PC-3 (cell line): Measurements from ENCODE around the gene CD7. TPM values are rescaled to one million over a fixed set of nuclear protein-coding genes. Genes with fewer than 3 reads are reported as not detected.

Experiments used
- ATAC-seq: fragments of 200-7000 bp; cut with Tn5 transposase; 2 replicates; pipeline ENCODE4 v1.9.1; 2020; ENCODE audit warnings: mild to moderate bottlenecking, moderate library complexity
- BruUV-seq: library from RNA; stranded (reverse); fragments of 400-500 nt; replicated peaks from 2 replicates; lab custom pipeline; 2021; lab: Mats Ljungman, UMichigan
- CTCF ChIA-PET: fragments of 300-600 bp; sonication (Branson Sonifier 250); formaldehyde crosslinking; loops from one replicate; lab custom pipeline; 2022; ENCODE audit warnings: antibody characterized with exemption; lab: Charles Lee
- POLR2A ChIA-PET: fragments of 300-600 bp; sonication (Branson Sonifier 250); formaldehyde crosslinking; loops from one replicate; lab custom pipeline; 2022; ENCODE audit warnings: antibody characterized with exemption; ENCODE audit not compliant: unreplicated experiment; lab: Charles Lee
- DNase-seq: peaks from one replicate; pipeline ENCODE4 v3.0.0-alpha.2; 2015
- H2AFZ ChIP-seq: fragments of 300-600 bp; sonication (generic); 2 replicates; pipeline ENCODE4 v1.6.0; 2016; ENCODE audit warnings: antibody characterized with exemption, low read length
- H3F3A ChIP-seq: fragments of 300-600 bp; sonication (generic); one replicate; pipeline ENCODE4 v1.6.0; 2017; ENCODE audit warnings: antibody characterized with exemption, low read length, control low read depth, mild to moderate bottlenecking; ENCODE audit not compliant: unreplicated experiment
- H3K27ac ChIP-seq: fragments of 300-600 bp; sonication (generic); 2 replicates; pipeline ENCODE4 v1.5.1; 2016; ENCODE audit warnings: mild to moderate bottlenecking, low read length
- H3K27me3 ChIP-seq: fragments of 300-600 bp; sonication (generic); 2 replicates; pipeline ENCODE4 v1.6.1; 2016; ENCODE audit warnings: low read length, mixed read lengths
- H3K36me3 ChIP-seq: fragments of 300-600 bp; sonication (generic); 2 replicates; pipeline ENCODE4 v1.6.1; 2016; ENCODE audit warnings: low read depth, mixed run types, low read length, mixed read lengths
- H3K4me1 ChIP-seq: fragments of 300-600 bp; sonication (generic); 2 replicates; pipeline ENCODE4 v1.5.1; 2016; ENCODE audit warnings: low read length; ENCODE audit not compliant: insufficient read depth
- H3K4me2 ChIP-seq: fragments of 300-600 bp; sonication (generic); 2 replicates; pipeline ENCODE4 v1.6.0; 2016; ENCODE audit warnings: low read length
- H3K4me3 ChIP-seq: fragments of 300-600 bp; sonication (generic); 2 replicates; pipeline ENCODE4 v1.5.1; 2016; ENCODE audit warnings: mild to moderate bottlenecking, low read length, mixed read lengths
- H3K79me2 ChIP-seq: fragments of 300-600 bp; sonication (generic); 2 replicates; pipeline ENCODE4 v1.6.1; 2017; ENCODE audit warnings: low read length, mixed read lengths
- H3K9ac ChIP-seq: fragments of 300-600 bp; sonication (generic); 2 replicates; pipeline ENCODE4 v1.6.0; 2016; ENCODE audit warnings: mild to moderate bottlenecking, low read length
- H3K9me2 ChIP-seq: fragments of 300-600 bp; sonication (generic); replicated peaks from 2 replicates; pipeline ENCODE4 v1.6.1; 2016; ENCODE audit warnings: mixed run types, low read length, mixed read lengths
- H3K9me3 ChIP-seq: fragments of 300-600 bp; sonication (generic); 2 replicates; pipeline ENCODE4 v1.6.1; 2016; ENCODE audit warnings: low read length, mixed read lengths
- H4K20me1 ChIP-seq: fragments of 300-600 bp; sonication (generic); 2 replicates; pipeline ENCODE4 v1.6.1; 2016; ENCODE audit warnings: low read length, mixed read lengths
- CTCF ChIP-seq: fragments of 300-600 bp; sonication (generic); conservative IDR thresholded peaks from 2 replicates; pipeline ENCODE4 v1.5.1; 2017; ENCODE audit warnings: antibody characterized with exemption, low read depth, mild to moderate bottlenecking, low read length
- EZH2 ChIP-seq: fragments of 300-600 bp; sonication (generic); IDR thresholded peaks from one replicate; pipeline ENCODE4 v1.6.1; 2017; ENCODE audit warnings: antibody characterized with exemption, mild to moderate bottlenecking, low read length; ENCODE audit not compliant: unreplicated experiment
- EZH2phosphoT487 ChIP-seq: fragments of 300-600 bp; sonication (generic); IDR thresholded peaks from 2 replicates; pipeline ENCODE4 v1.6.1; 2018; ENCODE audit warnings: mild to moderate bottlenecking, antibody characterized with exemption, low read length, borderline replicate concordance
- intact Hi-C: fragments of 100-400 bp; cut with micrococcal nuclease; formaldehyde crosslinking; loops from 2 replicates; pipeline ENCODE4 v1.9.0; 2023
- total RNA-seq: library from RNA; depleted of rRNA; stranded (reverse); fragments of >200 nt; gene quantifications from 2 replicates; pipeline ENCODE4 v1.2.3, GENCODE V29; 2014

The CD7 gene
- total RNA-seq, 1 experiment from 2014 or later: 0.15 TPM

GRCh38 chr17:82278786-82279391 is 38.5 kb downstream of the CD7 start:
- CTCF ChIA-PET: no interaction called here

GRCh38 chr17:82278308-82278707 is 39.1 kb downstream of the CD7 start:
- no TSS peak for BruUV-seq

More at GRCh38 chr17:82278786-82279391, 38.5 kb downstream of the CD7 start:
- DNase-seq (no peak), ATAC-seq (no peak)
- no TSS peak for BruUV-seq
- Histone ChIP-seq H3K9me2 (no peaks in the 10 kb centered on the region), H2AFZ (no peak overlapping the region), H3F3A (no peaks in the 10 kb centered on the region), H3K9ac (no peak overlapping the region), H3K4me3 (no peak overlapping the region), H4K20me1 (no peaks in the 10 kb centered on the region), H3K9me3 (no peaks in the 10 kb centered on the region), H3K4me1 (peaks cover 38% of the 10 kb centered on the region), H3K4me2 (no peak overlapping the region), H3K36me3 (no peaks in the 10 kb centered on the region), H3K27ac (no peak overlapping the region), H3K79me2 (peaks cover 6% of the 10 kb centered on the region), H3K27me3 (no peaks in the 10 kb centered on the region)
- TF ChIP-seq EZH2 (no peak), EZH2phosphoT487 (no peak), CTCF (no peak)
- intact Hi-C loops: no loop called here
- POLR2A ChIA-PET: no interaction called here

More at GRCh38 chr17:82278308-82278707, 39.1 kb downstream of the CD7 start:
- no peaks in the 10 kb centered on the region for H3K9me3 ChIP-seq
- H3K27me3 ChIP-seq: no peaks in the 10 kb centered on the region
- H4K20me1 ChIP-seq: no peaks in the 10 kb centered on the region
- H3K4me1 ChIP-seq: peaks cover 36% of the 10 kb centered on the region
- no peak overlapping the region for H3K9ac ChIP-seq
- H3K79me2 ChIP-seq: peaks cover 10% of the 10 kb centered on the region
- H3K4me3 ChIP-seq: no peak overlapping the region
- no peak for TF ChIP-seq EZH2
- no peak for TF ChIP-seq EZH2phosphoT487
- TF ChIP-seq CTCF: no peak
- H3K9me2 ChIP-seq: no peaks in the 10 kb centered on the region
- no peak for ATAC-seq
- no peaks in the 10 kb centered on the region for H3F3A ChIP-seq
- no peaks in the 10 kb centered on the region for H3K36me3 ChIP-seq
- H3K4me2 ChIP-seq: no peak overlapping the region
- CTCF ChIA-PET: no interaction called here
- POLR2A ChIA-PET: no interaction called here
- H3K27ac ChIP-seq: no peak overlapping the region
- no peak for DNase-seq
- intact Hi-C loops: no loop called here
- no peak overlapping the region for H2AFZ ChIP-seq
